Measurements from ENCODE around the gene GABRB3. TPM values are rescaled to one million over a fixed set of nuclear protein-coding genes. Genes with fewer than 3 reads are reported as not detected.

Gene GABRB3
- total and polyA plus RNA-seq, 2 of the 8 experiments (the other 6 are each of a cell fraction or from before 2014, with no cell fraction given) = 98.8 to 163 TPM

GRCh38 chr15:26686547-26687187, 86.2 kb downstream of the GABRB3 start (continued):
- TF ChIP-seq SAP30 (IDR thresholded peaks at IDR 0.05; ENCODE audit: insufficient read depth, insufficient replicate concordance, low read length) (no peak), CHD2 (IDR thresholded peaks at IDR 0.05; ENCODE audit: low read length) (no peak), NRF1 (IDR thresholded peaks at IDR 0.05; ENCODE audit: low read depth, low read length) (no peak), RFX5 (IDR thresholded peaks at IDR 0.05; ENCODE audit: borderline replicate concordance, low read depth, low read length) (no peak)

Measured in H1 (cell line).